ENCODE measurements around the gene SLC25A41.
"Not testable (repeated sequence)": the region's sequence is repeated elsewhere in the genome, so short reads cannot be mapped to it uniquely, and the experiment has no call there.

Gene SLC25A41

DNA sequence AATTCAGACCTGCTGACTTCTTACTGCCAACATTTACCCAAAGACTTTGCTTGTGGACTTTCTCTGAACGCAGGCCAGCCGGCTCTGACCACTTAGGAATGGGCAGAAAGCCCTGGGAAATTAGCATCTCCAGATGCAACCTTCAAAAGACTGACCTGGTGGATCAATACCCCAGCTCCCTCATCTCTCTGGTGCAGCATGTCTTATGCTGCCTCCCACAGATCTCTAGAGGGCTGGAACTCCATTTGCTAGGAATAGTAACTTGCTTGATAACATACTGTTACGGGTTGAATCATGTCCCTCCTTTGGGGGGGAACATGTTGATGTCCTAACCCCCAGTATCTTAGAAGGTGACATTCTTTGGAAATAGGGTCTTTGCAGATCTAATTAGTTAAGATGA lies 12.9 kb upstream of the SLC25A41 start:
- no peaks in the 10 kb centered on the region for H3K27me3 ChIP-seq (ENCODE audit: insufficient read depth, low read length)
- H3K9ac ChIP-seq (ENCODE audit: low read depth, low read length): no peak overlapping the region
- H3K9me3 ChIP-seq (ENCODE audit: insufficient read depth, low read depth, low read length): no peaks in the 10 kb centered on the region
- H3K27ac ChIP-seq (ENCODE audit: low read depth, low read length): no peak overlapping the region
- no peak overlapping the region for H3K4me3 ChIP-seq (ENCODE audit: low read length)
- no peaks in the 10 kb centered on the region for H3K36me3 ChIP-seq (ENCODE audit: insufficient read depth, low read length)
- no peaks in the 10 kb centered on the region for H3K4me1 ChIP-seq (ENCODE audit: insufficient read depth, low read length)
- WGBS: 92% methylated on average over 3 of the region's 3 CpGs

- Histone ChIP-seq H3K4me1 (ENCODE audit: insufficient read depth, low read length) (no peaks in the 10 kb centered on the region), H3K9me3 (ENCODE audit: insufficient read depth, low read depth, low read length) (no peaks in the 10 kb centered on the region), H3K27ac (ENCODE audit: low read depth, low read length) (no peak overlapping the region), H3K27me3 (ENCODE audit: insufficient read depth, low read length) (no peaks in the 10 kb centered on the region), H3K9ac (ENCODE audit: low read depth, low read length) (no peak overlapping the region), H3K4me3 (ENCODE audit: low read length) (no peak overlapping the region), H3K36me3 (ENCODE audit: insufficient read depth, low read length) (no peaks in the 10 kb centered on the region)
- 91% methylated on average over 13 of the region's 13 CpGs for WGBS
Observed at GRCh38 chr19:6443986-6444385, 10.4 kb upstream of the SLC25A41 start.

GRCh38 chr19:6442087-6442688 lies 8.6 kb upstream of the SLC25A41 start:
- H3K9me3 ChIP-seq (ENCODE audit: insufficient read depth, low read depth, low read length): no peaks in the 10 kb centered on the region
- WGBS: 94% methylated on average over 11 of the region's 13 CpGs
- no peaks in the 10 kb centered on the region for H3K4me1 ChIP-seq (ENCODE audit: insufficient read depth, low read length)
- H3K27me3 ChIP-seq (ENCODE audit: insufficient read depth, low read length): no peaks in the 10 kb centered on the region
- no peak overlapping the region for H3K27ac ChIP-seq (ENCODE audit: low read depth, low read length)
- no peak overlapping the region for H3K4me3 ChIP-seq (ENCODE audit: low read length)
- no peaks in the 10 kb centered on the region for H3K36me3 ChIP-seq (ENCODE audit: insufficient read depth, low read length)
- no peak overlapping the region for H3K9ac ChIP-seq (ENCODE audit: low read depth, low read length)

DNA sequence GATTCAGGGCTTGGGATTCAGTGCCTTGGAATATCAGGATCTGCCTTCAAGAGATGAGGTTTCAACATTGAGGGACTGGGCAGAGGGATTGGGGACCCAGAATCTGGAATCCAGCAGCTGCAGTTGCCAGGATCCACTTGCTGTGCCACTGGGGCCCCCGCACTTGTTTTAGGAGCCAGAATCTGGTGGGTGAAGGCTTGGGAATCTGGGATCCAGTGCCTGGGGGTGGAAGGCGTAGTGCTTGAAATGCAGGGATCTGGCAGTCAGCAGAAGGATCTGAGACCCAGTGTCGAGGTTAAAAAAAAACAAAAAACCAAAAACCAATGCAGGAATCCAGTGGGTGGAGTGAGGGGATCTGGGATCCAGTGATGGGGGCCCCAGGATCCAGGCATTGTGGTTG lies 7.3 kb upstream of the SLC25A41 start:
- Histone ChIP-seq H3K36me3 (ENCODE audit: insufficient read depth, low read length) (no peaks in the 10 kb centered on the region), H3K9me3 (ENCODE audit: insufficient read depth, low read depth, low read length) (no peaks in the 10 kb centered on the region), H3K4me1 (ENCODE audit: insufficient read depth, low read length) (no peaks in the 10 kb centered on the region), H3K27ac (ENCODE audit: low read depth, low read length) (no peak overlapping the region), H3K4me3 (ENCODE audit: low read length) (no peak overlapping the region), H3K27me3 (ENCODE audit: insufficient read depth, low read length) (no peaks in the 10 kb centered on the region), H3K9ac (ENCODE audit: low read depth, low read length) (no peak overlapping the region)
- WGBS: 92% methylated on average over 3 of the region's 3 CpGs

DNA sequence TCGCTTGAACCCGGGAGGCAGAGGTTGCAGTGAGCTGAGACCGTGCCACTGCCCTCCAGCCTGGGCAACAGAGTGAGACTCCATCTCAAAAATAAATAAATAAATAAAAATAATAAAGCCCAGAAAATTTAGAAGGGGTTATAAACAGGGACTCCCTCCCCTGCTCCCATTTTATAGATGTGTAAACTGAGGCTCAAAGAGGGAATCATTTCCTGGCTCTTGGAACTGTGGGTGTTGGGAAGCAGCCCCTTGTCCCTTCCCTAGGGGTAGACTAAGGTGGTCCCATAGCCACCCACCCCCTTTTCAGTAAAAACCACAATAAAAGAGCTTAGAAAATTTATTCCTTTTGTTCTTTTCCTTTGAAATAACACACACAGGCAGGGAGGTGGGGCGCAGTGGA lies 6.2 kb upstream of the SLC25A41 start:
- H3K36me3 ChIP-seq (ENCODE audit: insufficient read depth, low read length): no peaks in the 10 kb centered on the region

GRCh38 chr19:6433165-6433564 lies 398 bp downstream of the SLC25A41 start:
- peaks cover 5% of the 10 kb centered on the region for H3K27me3 ChIP-seq (ENCODE audit: insufficient read depth, low read length)
- H3K4me3 ChIP-seq (ENCODE audit: low read length): no peak overlapping the region
- H3K36me3 ChIP-seq (ENCODE audit: insufficient read depth, low read length): no peaks in the 10 kb centered on the region
- H3K9ac ChIP-seq (ENCODE audit: low read depth, low read length): no peak overlapping the region
- 73% methylated on average over 11 of the region's 11 CpGs for WGBS
- no peaks in the 10 kb centered on the region for H3K4me1 ChIP-seq (ENCODE audit: insufficient read depth, low read length)
- H3K9me3 ChIP-seq (ENCODE audit: insufficient read depth, low read depth, low read length): no peaks in the 10 kb centered on the region
- H3K27ac ChIP-seq (ENCODE audit: low read depth, low read length): no peak overlapping the region

More for the DNA sequence above, 6.2 kb upstream of the SLC25A41 start:
- H3K4me1 ChIP-seq (ENCODE audit: insufficient read depth, low read length): no peaks in the 10 kb centered on the region
- H3K9me3 ChIP-seq (ENCODE audit: insufficient read depth, low read depth, low read length): no peaks in the 10 kb centered on the region
- H3K27ac ChIP-seq (ENCODE audit: low read depth, low read length): no peak overlapping the region
- H3K27me3 ChIP-seq (ENCODE audit: insufficient read depth, low read length): no peaks in the 10 kb centered on the region
- 95% methylated on average over 2 of the region's 4 CpGs for WGBS
- H3K4me3 ChIP-seq (ENCODE audit: low read length): no peak overlapping the region
- no peak overlapping the region for H3K9ac ChIP-seq (ENCODE audit: low read depth, low read length)

DNA sequence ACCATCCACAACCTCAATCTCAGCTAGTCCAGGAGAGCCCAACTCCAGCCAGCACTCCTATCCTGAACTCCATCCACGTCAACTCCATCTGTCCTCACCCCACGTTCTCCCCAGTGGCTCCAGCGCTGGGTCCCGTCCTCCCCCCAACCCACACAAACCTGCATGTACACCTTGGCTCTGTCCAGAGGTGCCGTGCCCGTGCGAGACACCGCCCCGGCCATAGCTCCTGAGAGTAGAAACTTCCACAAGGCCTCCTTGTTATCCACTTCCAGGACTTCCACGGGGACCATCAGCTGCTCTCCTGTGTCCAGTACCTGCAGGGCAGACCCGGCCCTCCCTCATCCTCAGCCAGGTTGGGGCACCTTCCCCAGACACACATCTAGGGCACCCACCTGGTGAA lies 1.7 kb downstream of the SLC25A41 start:
- no peaks in the 10 kb centered on the region for H3K4me1 ChIP-seq (ENCODE audit: insufficient read depth, low read length)
- peaks cover 5% of the 10 kb centered on the region for H3K27me3 ChIP-seq (ENCODE audit: insufficient read depth, low read length)
- no peaks in the 10 kb centered on the region for H3K9me3 ChIP-seq (ENCODE audit: insufficient read depth, low read depth, low read length)
- WGBS: 87% methylated on average over 11 of the region's 11 CpGs
- H3K9ac ChIP-seq (ENCODE audit: low read depth, low read length): no peak overlapping the region
- no peak overlapping the region for H3K27ac ChIP-seq (ENCODE audit: low read depth, low read length)
- no peaks in the 10 kb centered on the region for H3K36me3 ChIP-seq (ENCODE audit: insufficient read depth, low read length)
- H3K4me3 ChIP-seq (ENCODE audit: low read length): no peak overlapping the region

DNA sequence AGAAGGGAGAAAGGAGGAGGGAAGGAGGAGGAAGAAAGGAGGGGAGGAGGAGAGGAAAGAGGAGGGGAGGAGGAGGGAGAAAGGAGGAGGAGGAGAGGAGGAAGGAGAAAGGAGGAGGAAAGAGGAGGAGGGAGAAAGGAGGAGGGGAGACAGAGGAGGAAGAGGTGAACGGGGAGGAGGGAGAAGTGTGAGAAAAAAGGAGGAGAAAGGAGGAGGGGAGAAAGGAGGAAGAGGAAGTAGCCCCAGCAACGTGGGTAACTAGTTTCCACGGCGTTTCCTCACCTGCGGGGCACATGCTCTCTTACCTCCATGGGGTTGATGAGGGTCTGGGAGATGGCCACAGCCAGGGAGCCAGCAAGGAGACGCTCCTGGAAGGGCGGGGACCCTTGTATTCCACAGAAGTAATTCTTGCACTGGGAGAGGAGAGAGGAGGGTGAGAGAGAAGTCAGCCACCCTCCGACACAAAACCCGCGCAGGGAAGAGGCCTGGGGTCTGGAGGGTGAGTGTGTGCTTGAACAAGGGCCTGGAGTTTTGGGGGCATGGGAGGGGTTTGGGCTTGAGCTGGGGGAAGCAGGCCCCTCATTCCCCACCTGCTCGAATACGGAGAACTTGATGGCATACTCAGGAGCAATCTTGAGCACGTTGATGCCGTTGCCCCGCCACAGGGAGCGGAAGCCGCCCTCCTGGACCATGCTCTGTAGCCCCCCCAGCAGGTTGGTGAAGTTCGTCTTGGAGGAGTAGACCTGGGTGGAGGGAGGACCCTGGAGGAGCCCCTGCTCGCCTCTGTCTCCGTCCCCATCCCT lies 3.9 kb downstream of the SLC25A41 start:
- H3K27me3 ChIP-seq (ENCODE audit: insufficient read depth, low read length): peaks cover 5% of the 10 kb centered on the region
- WGBS: 64% methylated on average over 20 of the region's 20 CpGs
- H3K27ac ChIP-seq (ENCODE audit: low read depth, low read length): no peak overlapping the region
- H3K9ac ChIP-seq (ENCODE audit: low read depth, low read length): no peak overlapping the region
- peaks cover 5% of the 10 kb centered on the region; the same call in 1 of the 2 replicates for H3K9me3 ChIP-seq (ENCODE audit: insufficient read depth, low read depth, low read length)
- H3K4me1 ChIP-seq (ENCODE audit: insufficient read depth, low read length): no peaks in the 10 kb centered on the region
- H3K36me3 ChIP-seq (ENCODE audit: insufficient read depth, low read length): no peaks in the 10 kb centered on the region
- no peak overlapping the region for H3K4me3 ChIP-seq (ENCODE audit: low read length)

DNA sequence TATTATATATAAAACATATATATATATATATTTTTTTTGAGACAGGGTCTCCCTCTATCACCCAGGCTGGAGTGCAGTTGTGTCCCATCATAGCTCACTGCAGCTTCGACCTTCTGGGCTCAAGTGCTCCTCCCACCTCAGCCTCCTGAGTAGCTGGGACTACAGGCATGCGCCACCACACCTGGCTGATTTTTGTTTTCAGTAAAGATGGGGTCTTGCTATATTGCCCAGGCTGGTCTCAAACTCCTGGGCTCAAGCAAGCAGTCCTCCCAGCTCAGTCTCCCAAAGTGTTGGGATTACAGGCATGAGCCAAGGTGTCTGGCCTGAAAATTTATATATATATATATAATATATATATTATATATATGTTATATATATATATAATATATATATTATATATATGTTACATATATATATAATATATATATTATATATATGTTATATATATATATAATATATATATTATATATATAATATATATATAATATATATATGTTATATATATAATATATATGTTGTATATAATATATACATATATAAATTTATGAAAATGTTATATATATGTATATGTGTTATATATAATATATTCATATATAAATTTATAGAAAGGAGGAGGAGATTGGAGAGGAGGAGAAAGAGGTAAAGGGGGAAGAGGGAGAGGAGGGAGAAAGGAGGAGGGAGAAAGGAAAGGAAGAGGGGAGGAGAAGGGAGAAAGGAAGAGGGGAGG lies 4.7 kb downstream of the SLC25A41 start:
- H3K36me3 ChIP-seq (ENCODE audit: insufficient read depth, low read length); H3K4me3 ChIP-seq (ENCODE audit: low read length); H3K4me1 ChIP-seq (ENCODE audit: insufficient read depth, low read length); H3K27ac ChIP-seq (ENCODE audit: low read depth, low read length); H3K9ac ChIP-seq (ENCODE audit: low read depth, low read length); H3K9me3 ChIP-seq (ENCODE audit: insufficient read depth, low read depth, low read length); H3K27me3 ChIP-seq (ENCODE audit: insufficient read depth, low read length): not testable (repeated sequence)
- 88% methylated on average over 2 of the region's 2 CpGs for WGBS

GRCh38 chr19:6427131-6427530 lies 6.4 kb downstream of the SLC25A41 start:
- H3K9ac ChIP-seq (ENCODE audit: low read depth, low read length): no peak overlapping the region
- no peak overlapping the region for H3K4me3 ChIP-seq (ENCODE audit: low read length)

More at GRCh38 chr19:6427131-6427530, 6.4 kb downstream of the SLC25A41 start:
- no peak overlapping the region for H3K27ac ChIP-seq (ENCODE audit: low read depth, low read length)
- peaks cover 8% of the 10 kb centered on the region for H3K36me3 ChIP-seq (ENCODE audit: insufficient read depth, low read length)
- no peaks in the 10 kb centered on the region for H3K4me1 ChIP-seq (ENCODE audit: insufficient read depth, low read length)
- peaks cover 5% of the 10 kb centered on the region for H3K27me3 ChIP-seq (ENCODE audit: insufficient read depth, low read length)
- WGBS: 95% methylated on average over 18 of the region's 18 CpGs
- peaks cover 5% of the 10 kb centered on the region; the same call in 1 of the 2 replicates for H3K9me3 ChIP-seq (ENCODE audit: insufficient read depth, low read depth, low read length)

All from HUES64 (cell line).